ENCODE measurements around the gene CD247.

Gene CD247

GRCh38 chr1:167489571-167490340 lies 28.6 kb downstream of the CD247 start:
- peak; percentile 74 for DNase-seq (ENCODE audit: low spot score)

GRCh38 chr1:167488786-167489185 lies 29.5 kb downstream of the CD247 start:
- DNase-seq (ENCODE audit: low spot score), result no peak

DNA sequence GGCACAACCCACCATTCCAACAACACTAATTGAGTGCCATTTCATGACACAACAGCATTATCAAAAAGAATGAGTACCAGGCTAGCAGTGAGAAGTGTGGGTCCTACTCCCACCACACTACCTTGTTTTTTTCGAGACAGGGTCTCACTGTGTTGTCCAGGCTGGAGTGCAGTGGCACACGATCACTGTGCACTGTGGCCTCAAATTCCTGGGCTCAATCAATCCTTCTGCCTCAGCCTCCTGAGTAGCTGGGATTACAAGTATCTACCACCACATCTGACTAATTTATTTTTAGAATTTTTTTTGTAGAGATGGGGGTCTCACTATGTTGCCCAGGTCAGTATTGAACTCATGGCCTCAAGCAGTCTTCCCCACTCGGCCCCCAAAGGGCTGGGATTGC lies 30.7 kb downstream of the CD247 start:
- DNase-seq (ENCODE audit: low spot score), result no peak

DNA sequence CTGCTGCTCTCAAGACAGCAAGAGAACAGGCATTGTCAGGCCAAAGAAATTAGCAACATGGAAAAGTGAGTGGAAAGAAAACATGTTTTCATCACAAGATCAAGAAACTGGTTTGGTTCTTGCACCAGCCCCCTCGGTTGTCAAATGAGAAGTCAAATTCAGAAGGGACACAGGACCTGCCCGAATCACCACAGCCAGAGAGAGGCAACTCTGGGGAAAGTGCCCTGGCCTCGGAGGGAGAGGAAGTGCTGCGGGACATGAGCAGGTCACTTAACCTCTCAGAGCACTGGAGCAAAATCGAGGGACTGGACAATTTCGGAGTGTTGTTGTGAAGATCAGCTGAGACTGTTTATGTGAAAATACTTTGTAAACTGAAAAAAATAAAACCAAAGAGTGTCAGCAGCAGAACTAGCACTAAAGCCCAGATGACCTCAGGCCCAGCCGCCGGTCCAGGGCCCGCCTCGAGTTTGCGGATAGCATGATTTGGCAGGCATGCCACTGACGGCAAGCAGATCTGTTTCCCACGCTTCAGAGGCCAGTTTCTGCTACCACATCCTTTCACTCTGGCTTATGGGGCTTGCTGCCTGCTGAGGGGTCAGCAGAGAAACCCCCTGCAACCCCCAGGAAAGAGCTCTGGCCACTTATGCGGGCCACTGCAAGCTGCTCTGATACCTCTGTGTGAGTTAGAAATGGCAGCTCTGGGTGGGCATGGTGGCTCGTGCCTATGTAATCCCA lies 32.1 kb downstream of the CD247 start:
- DNase-seq (ENCODE audit: low spot score), result no peak

DNA sequence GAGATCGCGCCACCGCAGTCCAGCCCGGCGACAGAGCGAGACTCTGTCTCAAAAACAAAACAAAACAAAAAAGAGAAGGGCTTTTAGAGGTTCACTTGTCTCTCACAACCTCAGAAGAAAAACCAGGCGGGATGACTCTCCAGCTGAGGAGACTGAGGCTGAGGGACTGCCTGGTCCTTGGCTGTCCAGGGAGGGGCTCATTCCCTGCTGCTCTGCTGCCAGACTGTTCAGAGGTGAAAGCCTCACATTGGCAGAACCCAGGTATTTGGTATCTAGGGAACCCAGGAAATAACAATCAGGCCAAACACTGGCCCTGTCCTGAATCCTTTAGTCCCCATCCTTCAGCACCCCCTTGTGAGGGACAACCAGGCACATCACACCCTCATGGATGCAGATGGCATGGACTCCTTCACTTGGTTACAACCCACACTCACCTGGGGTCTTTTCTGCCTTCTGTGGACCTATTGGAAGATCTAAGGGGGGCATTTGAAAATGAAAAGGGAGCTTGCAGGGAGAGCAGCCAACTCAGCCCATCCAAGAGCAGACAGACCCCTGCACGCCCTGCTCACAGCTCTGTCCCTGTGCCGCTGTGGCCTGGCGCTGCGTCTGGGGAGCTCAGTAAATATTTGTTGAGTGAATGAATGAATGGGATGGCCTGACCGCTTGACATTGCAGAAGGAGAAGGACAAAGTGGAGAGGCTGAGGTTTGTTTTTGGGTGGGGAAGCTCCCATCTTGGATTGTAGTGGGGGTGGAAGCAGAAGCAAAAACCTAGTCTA lies 33.4 kb downstream of the CD247 start:
- no peak for DNase-seq (ENCODE audit: low spot score)

- DNase-seq (ENCODE audit: low spot score), result no peak
Observed at GRCh38 chr1:167483790-167484189, 34.5 kb downstream of the CD247 start.

DNA sequence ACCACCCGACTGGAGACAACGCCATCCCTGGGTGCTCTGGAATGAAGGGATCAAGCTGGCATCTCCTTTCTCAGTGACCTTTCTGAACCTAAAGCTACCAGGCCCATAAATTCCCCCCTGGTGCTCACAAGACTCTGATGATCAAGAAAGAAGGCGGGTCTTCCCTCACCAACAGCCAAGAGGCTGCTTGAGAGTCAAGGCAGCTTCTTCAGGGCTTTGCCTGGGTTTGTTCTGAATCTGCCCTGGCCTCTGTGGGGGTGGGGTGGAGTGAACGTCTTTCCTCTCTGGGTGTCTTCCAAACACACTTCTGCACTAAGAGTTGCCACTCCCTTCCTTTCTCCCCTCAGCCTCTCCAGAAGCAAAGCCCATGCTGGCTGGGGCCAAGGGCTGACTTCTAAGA lies 36.1 kb downstream of the CD247 start:
- DNase-seq (ENCODE audit: low spot score), result peak; percentile 44

DNA sequence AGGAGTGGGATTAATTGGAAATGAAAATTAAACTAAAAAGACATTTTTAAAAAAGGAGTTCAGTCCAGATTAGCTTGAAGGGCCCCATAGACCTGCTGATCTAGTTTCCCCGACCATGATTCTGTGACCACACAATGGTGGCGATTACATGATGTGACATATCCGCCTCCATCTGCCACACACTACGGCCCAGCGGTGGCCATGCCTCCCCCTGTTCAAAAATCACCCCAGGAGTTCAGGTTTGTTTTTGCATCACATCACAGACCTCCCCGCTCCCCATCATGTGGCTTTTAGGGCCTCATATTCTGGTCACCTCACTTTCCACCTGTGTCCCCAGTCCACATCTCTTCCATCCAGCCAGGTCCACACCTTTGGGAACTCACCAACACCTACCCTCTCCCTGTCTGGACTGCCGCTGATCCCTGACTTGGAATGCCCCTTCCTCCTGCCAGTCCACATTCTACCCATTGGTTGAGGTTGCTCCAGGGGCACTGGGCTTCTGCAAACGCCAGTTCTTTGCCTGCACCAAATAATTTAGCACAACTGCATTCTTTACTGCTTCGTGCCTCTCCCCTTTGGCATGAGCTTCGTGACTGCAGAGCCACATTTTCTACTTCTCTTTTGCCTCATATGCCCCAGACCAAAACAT lies 38.9 kb downstream of the CD247 start:
- DNase-seq (ENCODE audit: low spot score), result no peak

DNA sequence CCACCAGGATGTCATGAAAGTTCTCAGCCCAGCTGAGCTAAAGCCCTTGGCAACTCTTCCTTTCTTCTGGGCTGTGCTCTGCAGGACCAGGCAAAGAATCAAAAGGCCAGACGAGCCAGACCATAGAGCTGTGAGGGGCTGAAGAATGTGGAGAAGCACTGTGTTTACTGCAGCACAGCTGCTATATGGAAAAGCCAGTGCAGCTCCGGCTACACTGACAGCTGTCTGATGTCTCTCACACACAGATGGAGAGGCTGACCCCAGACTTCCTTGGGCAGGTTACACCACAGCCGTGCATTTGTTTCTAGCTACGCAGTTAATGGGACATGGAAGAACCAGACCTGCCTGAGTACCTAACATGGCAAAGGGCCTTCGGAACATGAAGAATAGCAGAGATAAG lies 40.3 kb downstream of the CD247 start:
- DNase-seq (ENCODE audit: low spot score), result no peak

GRCh38 chr1:167476061-167476460 lies 42.3 kb downstream of the CD247 start:
- DNase-seq (ENCODE audit: low spot score), result no peak

DNA sequence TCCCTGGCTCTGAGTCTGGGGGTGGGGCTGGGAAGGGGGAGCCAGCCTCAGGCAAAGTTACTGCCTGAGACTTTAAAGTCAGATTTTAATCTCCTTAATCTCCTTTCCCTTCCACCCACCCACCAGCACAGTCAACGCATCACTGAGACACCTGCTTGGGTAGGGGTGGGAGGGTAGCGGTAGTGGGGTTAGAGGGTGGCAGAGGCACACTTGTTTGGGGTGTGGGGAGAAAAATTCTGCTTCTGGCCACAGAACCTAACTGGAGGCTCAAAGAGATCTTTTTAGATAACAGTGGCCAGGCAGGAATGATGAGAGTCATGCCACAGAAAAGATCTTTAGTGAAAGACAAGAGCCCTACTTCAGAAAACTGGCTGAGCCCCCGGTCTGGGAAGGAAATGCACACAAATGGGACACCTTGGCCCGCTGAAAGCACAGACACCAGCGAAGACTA lies 44.1 kb downstream of the CD247 start:
- DNase-seq (ENCODE audit: low spot score), result peak; percentile 39

DNA sequence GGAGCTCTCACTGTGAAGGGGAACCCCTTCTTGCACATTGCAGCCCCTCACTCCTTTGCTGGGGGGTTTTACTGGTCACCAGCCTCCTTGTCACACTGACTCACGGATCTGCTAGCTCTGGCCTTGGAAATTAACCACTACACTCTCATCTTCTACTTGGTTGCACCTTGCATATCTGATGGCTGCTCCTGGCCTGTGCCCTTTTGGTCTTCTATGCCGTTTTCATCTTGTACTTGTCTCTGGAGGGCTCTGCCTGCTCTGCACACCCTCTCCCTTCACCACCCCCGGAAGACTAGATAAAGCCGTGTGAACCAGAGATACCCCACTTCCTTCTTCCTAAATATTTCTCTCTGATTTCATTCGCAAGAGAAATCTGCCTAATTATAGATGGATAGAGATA lies 44.6 kb downstream of the CD247 start:
- no peak for DNase-seq (ENCODE audit: low spot score)

GRCh38 chr1:167472752-167473521 lies 45.4 kb downstream of the CD247 start:
- no peak for DNase-seq (ENCODE audit: low spot score)

DNA sequence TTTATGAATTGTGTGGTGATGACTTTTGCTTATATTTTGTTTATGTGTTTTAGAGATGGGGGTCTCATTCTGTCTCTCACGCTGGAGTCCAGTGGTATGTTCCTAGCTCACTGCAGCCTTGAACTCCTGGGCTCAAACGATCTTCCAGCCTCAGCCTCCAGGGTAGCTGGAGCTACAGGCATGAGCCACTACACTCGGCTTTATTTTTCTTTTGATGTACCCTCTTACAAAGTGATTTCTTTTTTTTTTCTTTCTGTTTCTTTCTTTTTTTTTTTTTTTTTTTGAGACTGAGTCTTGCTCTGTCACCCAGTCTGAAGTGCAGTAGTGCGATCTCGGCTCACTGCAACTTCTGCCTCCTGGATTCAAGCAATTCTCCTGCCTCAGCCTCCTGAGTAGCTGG lies 46.8 kb downstream of the CD247 start:
- DNase-seq (ENCODE audit: low spot score), result no peak

GRCh38 chr1:167469280-167469965 lies 48.9 kb downstream of the CD247 start:
- DNase-seq (ENCODE audit: low spot score), result no peak

DNA sequence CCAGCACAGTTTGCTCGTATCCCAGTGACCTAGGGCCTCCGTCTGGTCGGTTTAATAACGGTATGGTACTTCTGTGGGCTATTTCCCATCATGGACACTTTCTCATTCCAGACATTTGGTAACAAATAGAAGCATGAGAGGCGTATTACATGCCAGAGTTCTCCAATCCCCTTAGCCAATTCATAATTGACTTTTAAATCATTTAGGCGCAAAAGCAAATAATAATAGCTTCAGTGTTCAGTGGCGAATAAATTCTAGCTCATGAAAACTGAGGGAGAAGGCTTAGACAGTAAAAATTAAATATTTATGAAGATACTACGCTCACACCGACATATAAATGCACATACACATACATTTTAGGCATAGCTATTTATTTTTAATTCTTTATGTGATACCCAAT lies 50.6 kb downstream of the CD247 start:
- DNase-seq (ENCODE audit: low spot score), result no peak

- no peak for DNase-seq (ENCODE audit: low spot score)
Observed at GRCh38 chr1:167467126-167467710, 51.1 kb downstream of the CD247 start.

DNA sequence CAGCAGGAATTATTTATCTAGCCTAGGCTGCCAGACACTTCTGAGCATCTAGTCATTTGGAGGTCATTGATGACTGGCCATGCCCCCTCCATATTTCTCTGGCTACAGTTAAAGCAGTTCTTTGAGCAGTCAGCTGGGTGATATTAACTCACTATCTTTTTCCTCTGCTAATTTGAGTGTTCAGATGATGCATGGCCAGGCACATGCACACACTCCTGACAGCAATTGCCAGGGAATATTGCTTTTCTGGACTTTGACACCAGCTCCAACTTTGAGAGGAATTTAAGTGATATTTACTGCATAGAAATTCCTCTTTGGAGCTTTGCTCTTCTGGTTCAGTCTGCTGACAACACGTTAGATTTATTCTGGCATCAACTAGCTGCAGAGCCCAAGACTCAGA lies 52.6 kb downstream of the CD247 start:
- no peak for DNase-seq (ENCODE audit: low spot score)

DNA sequence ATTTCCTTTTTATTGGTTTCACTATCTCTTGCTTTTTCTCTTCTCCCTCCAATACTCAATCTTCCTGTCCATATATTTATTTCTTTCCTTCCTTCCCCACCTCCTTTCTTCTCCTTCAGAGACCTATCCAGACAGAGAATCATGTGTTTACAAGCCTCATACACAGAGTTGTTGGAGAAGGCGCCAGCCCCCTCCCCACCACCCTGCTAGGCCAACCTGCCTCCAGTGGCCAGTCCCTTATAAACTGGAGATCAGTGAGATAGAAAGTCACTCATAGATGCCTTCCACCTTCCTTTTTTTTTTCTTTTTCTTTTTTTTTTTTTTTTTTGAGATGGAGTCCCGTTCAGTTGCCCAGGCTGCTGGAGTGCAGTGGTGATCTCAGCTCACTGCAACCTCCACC lies 53.3 kb downstream of the CD247 start:
- no peak for DNase-seq (ENCODE audit: low spot score)

GRCh38 chr1:167463875-167464575 lies 54.3 kb downstream of the CD247 start:
- DNase-seq (ENCODE audit: low spot score), result no peak

Measured in CD4-positive, alpha-beta T cell treated with Interleukin-2 at 100 ng/mL for 4 hours (primary cell).